Spleen (tissue), 7 donors: ENCODE measurements around the gene THRA.

Experiments
- POLR2A ChIP-seq, 3 donors: fragments of 450-650 bp; IDR thresholded peaks; one replicate each; pipeline ENCODE4 v1.5.1; 2017; ENCODE audit warnings: antibody characterized with exemption in 3 of 3, mild to moderate bottlenecking in 1 of 3
- POLR2AphosphoS5 ChIP-seq, 3 donors: sonication (generic); formaldehyde crosslinking; IDR thresholded peaks; one replicate each; pipeline ENCODE4 v1.5.1; 2017; ENCODE audit warnings: antibody characterized with exemption in 3 of 3
- TF ChIP-seq, protein P1 (sequence below), 11 experiments: fragments of 200-600 bp in 7 of 11; fragments of 450-650 bp in 4 of 11; sonication (generic) in 4 of 11; IDR thresholded peaks in 8 of 11; conservative IDR thresholded peaks in 3 of 11; 1 replicate in 7 of 11; 2 replicates in 4 of 11; pipeline versions ENCODE4 v1.4.0 to v1.8.0; 2016 to 2021; ENCODE audit warnings: antibody characterized with exemption in 11 of 11, inconsistent platforms in 4 of 11, mild to moderate bottlenecking in 1 of 11
- donor health status: DM: no; HTN: no; CAD: no; lungs with moderate emphysema.
- donor health status: DM: no; HTN: no; CAD: no.
- donor health status: DM: no; HTN: no; CAD: no.

DNA sequence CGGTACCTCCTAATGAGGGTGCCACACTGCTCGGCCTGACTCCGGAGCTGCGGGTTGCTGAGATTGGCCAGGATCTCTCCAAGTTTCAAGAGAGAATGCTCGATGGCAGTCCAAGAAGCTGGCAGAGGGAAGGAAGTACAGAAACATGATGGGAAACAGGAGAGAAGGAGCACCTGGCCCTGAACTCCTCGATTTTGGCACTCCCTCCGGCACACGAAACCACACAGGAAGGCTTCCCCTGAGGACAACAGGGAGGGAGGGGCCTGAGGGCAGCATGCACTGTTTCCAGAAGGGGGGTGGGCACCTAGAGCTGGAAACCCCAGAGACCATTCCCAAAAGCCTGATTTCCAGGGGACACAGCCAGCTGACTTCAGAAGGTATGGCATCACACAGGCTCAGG is 29.4 kb upstream of the THRA start:
- TF ChIP-seq POLR2A (IDR thresholded peaks at IDR 0.05) (no peak), POLR2AphosphoS5 (IDR thresholded peaks at IDR 0.05) (no peak)
- TF ChIP-seq, protein P1, sequence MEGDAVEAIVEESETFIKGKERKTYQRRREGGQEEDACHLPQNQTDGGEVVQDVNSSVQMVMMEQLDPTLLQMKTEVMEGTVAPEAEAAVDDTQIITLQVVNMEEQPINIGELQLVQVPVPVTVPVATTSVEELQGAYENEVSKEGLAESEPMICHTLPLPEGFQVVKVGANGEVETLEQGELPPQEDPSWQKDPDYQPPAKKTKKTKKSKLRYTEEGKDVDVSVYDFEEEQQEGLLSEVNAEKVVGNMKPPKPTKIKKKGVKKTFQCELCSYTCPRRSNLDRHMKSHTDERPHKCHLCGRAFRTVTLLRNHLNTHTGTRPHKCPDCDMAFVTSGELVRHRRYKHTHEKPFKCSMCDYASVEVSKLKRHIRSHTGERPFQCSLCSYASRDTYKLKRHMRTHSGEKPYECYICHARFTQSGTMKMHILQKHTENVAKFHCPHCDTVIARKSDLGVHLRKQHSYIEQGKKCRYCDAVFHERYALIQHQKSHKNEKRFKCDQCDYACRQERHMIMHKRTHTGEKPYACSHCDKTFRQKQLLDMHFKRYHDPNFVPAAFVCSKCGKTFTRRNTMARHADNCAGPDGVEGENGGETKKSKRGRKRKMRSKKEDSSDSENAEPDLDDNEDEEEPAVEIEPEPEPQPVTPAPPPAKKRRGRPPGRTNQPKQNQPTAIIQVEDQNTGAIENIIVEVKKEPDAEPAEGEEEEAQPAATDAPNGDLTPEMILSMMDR (IDR thresholded peaks at IDR 0.05 in 8 of 11, conservative IDR thresholded peaks at IDR 0.05 in 3 of 11), result no peak
